Endodermal cell (in vitro differentiated cells): ENCODE measurements around the gene SLC9A8. TPM values are rescaled to one million over a fixed set of nuclear protein-coding genes. Genes with fewer than 3 reads are reported as not detected.

Experiments
- DNase-seq: peaks from one replicate; pipeline ENCODE4 v3.0.0-alpha.2; 2017
- H3K27ac ChIP-seq: 2 replicates; pipeline ENCODE4 v1.5.1; 2013; ENCODE audit warnings: mild to moderate bottlenecking, low read depth, low read length, moderate library complexity
- H3K27me3 ChIP-seq: 2 replicates; pipeline ENCODE4 v1.6.1; 2013; ENCODE audit warnings: mild to moderate bottlenecking, low read length, moderate library complexity; ENCODE audit not compliant: insufficient read depth, control insufficient read depth, poor library complexity, severe bottlenecking
- H3K36me3 ChIP-seq: 2 replicates; pipeline ENCODE4 v1.7.0; 2013; ENCODE audit warnings: mild to moderate bottlenecking, low read length, moderate library complexity; ENCODE audit not compliant: control insufficient read depth, insufficient read depth
- H3K4me1 ChIP-seq: one replicate; pipeline ENCODE4 v1.7.0; 2013; ENCODE audit warnings: low read length; ENCODE audit not compliant: control insufficient read depth, insufficient read depth
- H3K4me3 ChIP-seq: 2 replicates; pipeline ENCODE4 v1.5.1; 2013; ENCODE audit warnings: mild to moderate bottlenecking, low read length, moderate library complexity
- H3K9ac ChIP-seq: 2 replicates; pipeline ENCODE4 v1.6.1; 2013; ENCODE audit warnings: mild to moderate bottlenecking, low read length, moderate library complexity; ENCODE audit not compliant: poor library complexity, severe bottlenecking; ENCODE audit errors: extremely low read depth
- H3K9me3 ChIP-seq: 2 replicates; pipeline ENCODE4 v1.6.1; 2013; ENCODE audit warnings: mild to moderate bottlenecking, low read length, moderate library complexity; ENCODE audit not compliant: control insufficient read depth
- H3K27ac Mint-ChIP-seq: 2 replicates; pipeline ENCODE4 v1.8.0; 2020; ENCODE audit warnings: mixed read lengths
- H3K27me3 Mint-ChIP-seq: 2 replicates; pipeline ENCODE4 v1.8.0; 2021; ENCODE audit warnings: mild to moderate bottlenecking, mixed read lengths; ENCODE audit not compliant: insufficient read depth
- H3K36me3 Mint-ChIP-seq: 2 replicates; pipeline ENCODE4 v1.8.0; 2020; ENCODE audit warnings: low read depth, mixed read lengths
- H3K4me1 Mint-ChIP-seq: 2 replicates; pipeline ENCODE4 v1.8.0; 2020; ENCODE audit warnings: mixed read lengths
- H3K4me3 Mint-ChIP-seq: 2 replicates; pipeline ENCODE4 v1.8.0; 2020; ENCODE audit warnings: mild to moderate bottlenecking, moderate library complexity, mixed read lengths
- H3K9me3 Mint-ChIP-seq: 2 replicates; pipeline ENCODE4 v1.8.0; 2020; ENCODE audit warnings: mild to moderate bottlenecking, mixed read lengths
- CTCF ChIP-seq: fragments of 200-600 bp; sonication (generic); conservative IDR thresholded peaks from 2 replicates; pipeline ENCODE4 v1.5.0; 2021; ENCODE audit warnings: antibody characterized with exemption, mild to moderate bottlenecking
- WGBS, 2 experiments: methylation state at CpG; one replicate each; pipeline versions ENCODE4 v1.1.5 to v1.1.7; 2013; ENCODE audit warnings: missing lambda C conversion rate in 2 of 2, mixed read lengths in 1 of 2; ENCODE audit not compliant: insufficient coverage in 1 of 2, insufficient read length in 1 of 2; 5-methylcytosine and 5-hydroxymethylcytosine counted together
- total RNA-seq, 2 donors: library from RNA; stranded (reverse); fragmentation: NEBNext Ultra II Directional in 1 of 2; extraction: Animal tissue kit (Norgen Biotek cat#: 25700) in 1 of 2; gene quantifications; 2 replicates in 1 of 2; 3 replicates in 1 of 2; pipeline ENCODE4 v1.2.1, GENCODE V29; 2021

The SLC9A8 gene
- total RNA-seq, 2 donors from 2014 or later: 8.6 to 10.3 TPM

GRCh38 chr20:49909499-49910339 is 97.1 kb downstream of the SLC9A8 start:
- peak; percentile 77 for TF ChIP-seq CTCF
- Histone ChIP-seq H3K4me1 (peaks cover 6% of the 10 kb centered on the region), H3K27me3 (no peaks in the 10 kb centered on the region), H3K36me3 (peaks cover 41% of the 10 kb centered on the region), H3K27ac (peak overlapping the region; percentile 62), H3K4me3 (no peak overlapping the region), H3K9me3 (no peaks in the 10 kb centered on the region), H3K9ac (no peak overlapping the region)
- Mint-ChIP-seq H3K36me3 (peaks cover 26% of the 10 kb centered on the region), H3K27me3 (no peaks in the 10 kb centered on the region), H3K27ac (peak overlapping the region; percentile 80), H3K4me1 (peaks cover 13% of the 10 kb centered on the region), H3K9me3 (no peaks in the 10 kb centered on the region), H3K4me3 (no peak overlapping the region)
- 71 to 82% methylated on average over 19 to 28 of the region's 28 CpGs for WGBS, 2 experiments
- DNase-seq: peak; percentile 81

- TF ChIP-seq CTCF: no peak
- DNase-seq: no peak
- no peak overlapping the region for H3K9ac ChIP-seq
- H3K36me3 ChIP-seq: peaks cover 35% of the 10 kb centered on the region
- H3K4me1 Mint-ChIP-seq: peaks cover 13% of the 10 kb centered on the region
- H3K9me3 ChIP-seq: no peaks in the 10 kb centered on the region
- no peaks in the 10 kb centered on the region for H3K27me3 Mint-ChIP-seq
- peak overlapping the region; percentile 80 for H3K27ac Mint-ChIP-seq
- 81 to 88% methylated on average over 3 to 4 of the region's 4 CpGs for WGBS, 2 experiments
- no peaks in the 10 kb centered on the region for H3K27me3 ChIP-seq
- H3K4me1 ChIP-seq: peaks cover 6% of the 10 kb centered on the region
- no peaks in the 10 kb centered on the region for H3K9me3 Mint-ChIP-seq
- peaks cover 21% of the 10 kb centered on the region for H3K36me3 Mint-ChIP-seq
- H3K4me3 Mint-ChIP-seq: no peak overlapping the region
- no peak overlapping the region for H3K4me3 ChIP-seq
- peak overlapping the region; percentile 62 for H3K27ac ChIP-seq
Measured at GRCh38 chr20:49910340-49910706, 97.7 kb downstream of the SLC9A8 start.

DNA sequence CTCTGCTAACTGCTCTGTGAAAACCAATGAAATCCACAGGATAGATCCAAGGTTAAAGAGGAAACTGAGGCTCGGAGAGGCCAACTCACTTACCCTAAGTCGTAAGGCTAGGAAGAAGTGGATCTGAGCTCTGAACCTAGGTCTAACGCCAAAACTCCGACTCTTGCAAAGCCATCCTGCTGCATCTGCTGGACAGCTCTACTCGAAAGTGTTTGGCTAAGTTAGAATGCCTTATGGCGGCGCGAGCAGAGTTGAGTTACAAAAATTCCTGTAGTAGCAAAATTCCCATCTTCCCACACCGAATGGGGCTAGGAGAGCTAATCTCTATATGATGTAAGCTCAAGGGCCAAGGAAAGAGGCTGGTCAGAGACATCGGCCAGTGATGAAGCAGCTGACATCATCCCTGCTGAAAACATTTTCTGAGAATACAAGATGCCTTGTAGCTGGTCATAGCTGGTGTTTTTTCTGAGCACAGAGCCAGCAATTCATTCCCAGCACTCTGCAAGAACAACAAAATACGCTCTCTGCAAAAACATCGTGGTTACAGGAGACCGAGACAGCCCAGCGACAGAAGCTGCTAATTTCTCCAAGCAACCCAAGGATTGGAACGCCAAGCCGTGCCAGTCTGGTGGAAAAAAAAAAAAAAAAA is 100.9 kb downstream of the SLC9A8 start:
- H3K9me3 Mint-ChIP-seq: peaks cover 2% of the 10 kb centered on the region
- no peak for DNase-seq
- Histone ChIP-seq H3K9ac (peak overlapping the region; percentile 97), H3K27ac (no peak overlapping the region), H3K4me1 (peaks cover 6% of the 10 kb centered on the region), H3K27me3 (no peaks in the 10 kb centered on the region), H3K4me3 (peak overlapping the region; percentile 98), H3K36me3 (peaks cover 16% of the 10 kb centered on the region), H3K9me3 (no peaks in the 10 kb centered on the region)
- H3K27me3 Mint-ChIP-seq: peaks cover 4% of the 10 kb centered on the region
- peaks cover 21% of the 10 kb centered on the region for H3K4me1 Mint-ChIP-seq
- H3K27ac Mint-ChIP-seq: peak overlapping the region; percentile 92
- peaks cover under 1% of the 10 kb centered on the region for H3K36me3 Mint-ChIP-seq
- 94% methylated on average over 10 to 16 of the region's 16 CpGs for WGBS, 2 experiments
- no peak for TF ChIP-seq CTCF
- H3K4me3 Mint-ChIP-seq: peak overlapping the region; percentile 86
